Naive thymus-derived CD4-positive, alpha-beta T cell (primary cell): Measurements from ENCODE around the gene SCP2. TPM values are rescaled to one million over a fixed set of nuclear protein-coding genes. Genes with fewer than 3 reads are reported as not detected.
A peak's percentile ranks its signal among the peaks of the same experiment; 100 is the strongest.
"Not testable (repeated sequence)": the region's sequence is repeated elsewhere in the genome, so short reads cannot be mapped to it uniquely, and the experiment has no call there.

Source experiments
- ATAC-seq: fragments of 150-1000 bp; cut with Tn5 transposase; 2 replicates; pipeline ENCODE4 v1.10.0; 2021; ENCODE audit warnings: mild to moderate bottlenecking, moderate library complexity
- CTCF ChIA-PET: fragments of 350-600 bp; sonication (Branson Sonifier 250); formaldehyde crosslinking; loops from one replicate; lab custom pipeline; 2021; ENCODE audit warnings: antibody characterized with exemption; lab: Charles Lee
- POLR2A ChIA-PET: fragments of 350-600 bp; sonication (Branson Sonifier 250); formaldehyde crosslinking; loops from one replicate; lab custom pipeline; 2021; ENCODE audit warnings: antibody characterized with exemption, inconsistent platforms; lab: Charles Lee
- DNase-seq, 9 donors: peaks; one replicate each; pipeline versions ENCODE4 v3.0.0 to v3.0.0-alpha.2; 2020 to 2022; ENCODE audit warnings: mixed read lengths in 1 of 9
- H3K27ac ChIP-seq: one replicate; pipeline ENCODE4 v1.7.0; 2013; ENCODE audit warnings: mild to moderate bottlenecking, low read depth, low read length, moderate library complexity
- H3K27me3 ChIP-seq, 2 donors: one replicate each; pipeline ENCODE4 v1.7.0; 2013; ENCODE audit warnings: low read length in 2 of 2, mild to moderate bottlenecking in 2 of 2, moderate library complexity in 2 of 2; ENCODE audit not compliant: control insufficient read depth in 2 of 2, insufficient read depth in 2 of 2
- H3K36me3 ChIP-seq, 3 experiments: 1 replicate in 2 of 3; 2 replicates in 1 of 3; pipeline ENCODE4 v1.7.0; 2013; ENCODE audit warnings: low read length in 3 of 3, mild to moderate bottlenecking in 3 of 3, moderate library complexity in 1 of 3; ENCODE audit not compliant: insufficient read depth in 3 of 3, control insufficient read depth in 2 of 3
- H3K4me1 ChIP-seq, 2 donors: one replicate each; pipeline ENCODE4 v1.7.0; 2013; ENCODE audit warnings: low read length in 2 of 2, mild to moderate bottlenecking in 2 of 2, moderate library complexity in 1 of 2; ENCODE audit not compliant: control insufficient read depth in 2 of 2, insufficient read depth in 2 of 2
- H3K4me3 ChIP-seq: 2 replicates; pipeline ENCODE4 v1.7.0; 2013; ENCODE audit warnings: mild to moderate bottlenecking, low read length
- H3K9me3 ChIP-seq, 3 experiments: 1 replicate in 2 of 3; 2 replicates in 1 of 3; pipeline ENCODE4 v1.7.0; 2013; ENCODE audit warnings: low read length in 3 of 3; ENCODE audit not compliant: control insufficient read depth in 2 of 3
- H3K27ac Mint-ChIP-seq, 9 donors: one replicate each; pipeline ENCODE4 v1.8.0; 2020 to 2022; ENCODE audit warnings: mixed read lengths in 9 of 9, mild to moderate bottlenecking in 8 of 9, moderate library complexity in 5 of 9, inconsistent platforms in 2 of 9
- H3K27me3 Mint-ChIP-seq, 5 donors: one replicate each; pipeline ENCODE4 v1.8.0; 2021 to 2022; ENCODE audit warnings: mixed read lengths in 5 of 5, mild to moderate bottlenecking in 1 of 5
- H3K36me3 Mint-ChIP-seq, 5 donors: one replicate each; pipeline ENCODE4 v1.8.0; 2020 to 2022; ENCODE audit warnings: mixed read lengths in 5 of 5, mild to moderate bottlenecking in 3 of 5, inconsistent platforms in 1 of 5
- H3K4me1 Mint-ChIP-seq, 7 donors: one replicate each; pipeline ENCODE4 v1.8.0; 2020 to 2022; ENCODE audit warnings: mixed read lengths in 7 of 7, mild to moderate bottlenecking in 3 of 7, inconsistent platforms in 1 of 7
- H3K4me3 Mint-ChIP-seq, 10 donors: one replicate each; pipeline ENCODE4 v1.8.0; 2020 to 2022; ENCODE audit warnings: mild to moderate bottlenecking in 10 of 10, mixed read lengths in 10 of 10, moderate library complexity in 6 of 10, inconsistent platforms in 2 of 10
- H3K9me3 Mint-ChIP-seq, 11 donors: one replicate each; pipeline ENCODE4 v1.8.0; 2020 to 2022; ENCODE audit warnings: mixed read lengths in 11 of 11, mild to moderate bottlenecking in 4 of 11, inconsistent platforms in 1 of 11, moderate library complexity in 1 of 11
- intact Hi-C, 2 donors: fragments of 100-400 bp; cut with micrococcal nuclease; formaldehyde crosslinking; loops; one replicate each; pipeline ENCODE4 v1.15.1; 2023
- polyA plus RNA-seq, 2 donors: library from polyadenylated mRNA; unstranded; fragments of 300-500 nt; fragmentation: Illumina TruSeq; gene quantifications; one replicate each; pipeline ENCODE4 v1.2.3, GENCODE V29; 2021
- total RNA-seq, 6 experiments: library from RNA in 5 of 6; stranded (reverse) in 5 of 6; gene quantifications; 1 replicate in 5 of 6; 2 replicates in 1 of 6; pipeline ENCODE4 v1.2.3 and lab custom pipeline; 2021 to 2026

The SCP2 gene
- total and polyA plus RNA-seq, 7 experiments from 2014 or later, result 39.4 to 163 (median 69.6) TPM

DNA sequence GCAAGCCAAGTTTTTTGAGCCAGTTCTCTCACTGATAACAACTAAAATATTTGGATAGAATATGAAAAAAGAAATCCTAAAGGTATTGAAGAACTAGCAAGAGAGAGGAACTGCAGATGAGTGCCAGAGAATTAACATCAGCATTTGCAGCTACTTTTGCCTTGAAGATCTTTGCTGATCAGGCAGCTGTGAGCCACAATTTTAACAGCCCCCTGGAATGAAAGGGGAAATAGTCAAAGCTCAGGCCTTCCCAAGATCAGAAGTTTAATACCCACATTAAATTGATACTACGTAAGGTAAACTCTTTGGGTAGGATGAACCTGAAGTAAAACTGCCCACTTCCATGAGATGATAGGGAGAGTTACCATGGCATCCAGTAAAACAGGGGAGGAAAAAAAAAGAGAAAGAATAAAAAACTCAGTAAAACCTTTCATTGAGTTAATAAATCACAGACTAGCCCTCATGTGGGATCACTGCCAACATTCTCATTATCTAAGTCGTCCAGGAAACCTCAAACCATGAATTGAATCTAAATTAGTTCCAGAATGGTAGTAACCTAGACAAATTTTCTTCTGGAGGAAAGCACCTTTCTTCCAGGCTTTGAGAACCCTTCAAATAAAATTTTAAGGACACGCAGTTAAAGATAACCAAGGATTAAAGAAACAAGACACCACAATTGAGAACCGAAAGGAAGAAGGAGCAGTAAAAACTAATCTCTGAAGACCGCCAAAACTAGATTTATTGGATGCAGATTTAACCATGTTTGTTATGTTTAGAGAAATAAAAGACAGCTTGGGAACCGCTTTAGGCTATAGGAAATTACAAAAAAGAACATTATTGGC, 28.3 kb downstream of the SCP2 start:
- Mint-ChIP-seq H3K36me3 (peaks cover 7 to 50% (median 26%) of the 10 kb centered on the region in 5 donors), H3K27ac (peak overlapping the region in 1 of 9 donors; percentile 38), H3K4me1 (peaks cover 0 to 5% (median 0%) of the 10 kb centered on the region in 7 donors), H3K27me3 (no peaks in the 10 kb centered on the region), H3K9me3 (no peaks in the 10 kb centered on the region), H3K4me3 (no peak overlapping the region)
- H3K36me3 ChIP-seq, result peaks cover 0 to 3% (median 0%) of the 10 kb centered on the region in 3 experiments
- intact Hi-C loops, result no loop called here
- no peak overlapping the region for H3K4me3 ChIP-seq
- no peak overlapping the region for H3K27ac ChIP-seq
- POLR2A ChIA-PET, result no interaction called here
- CTCF ChIA-PET, result no interaction called here
- ATAC-seq, result no peak
- no peaks in the 10 kb centered on the region for H3K4me1 ChIP-seq
- no peaks in the 10 kb centered on the region for H3K27me3 ChIP-seq
- H3K9me3 ChIP-seq, result no peaks in the 10 kb centered on the region
- no peak for DNase-seq

DNA sequence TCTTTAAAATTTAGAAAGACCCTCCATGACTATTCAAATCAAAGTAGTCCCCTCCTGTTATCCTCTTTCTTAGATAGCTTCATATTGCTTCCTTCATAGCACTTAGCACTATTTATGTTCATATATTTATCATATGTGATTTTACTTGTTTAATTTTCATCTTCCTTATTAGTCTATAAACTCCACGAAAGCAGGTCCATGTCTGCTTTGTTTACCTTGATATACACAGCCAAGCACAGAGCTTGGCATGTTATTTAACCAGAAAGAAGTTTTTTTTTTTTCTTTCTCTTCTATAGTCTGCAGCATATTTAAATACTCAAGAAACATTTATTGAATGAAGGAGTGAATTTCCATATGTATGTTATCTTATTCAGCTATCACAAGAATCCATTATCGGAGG, 36.0 kb downstream of the SCP2 start:
- Mint-ChIP-seq H3K9me3 (peaks cover 0 to 1% (median 0%) of the 10 kb centered on the region in 11 donors), H3K4me1 (no peaks in the 10 kb centered on the region), H3K27ac (no peak overlapping the region), H3K36me3 (peaks cover 4 to 45% (median 24%) of the 10 kb centered on the region in 5 donors), H3K4me3 (no peak overlapping the region), H3K27me3 (no peaks in the 10 kb centered on the region)
- DNase-seq (no peak), ATAC-seq (no peak)
- H3K9me3 ChIP-seq, result no peaks in the 10 kb centered on the region
- intact Hi-C loops, result no loop called here
- peaks cover 0 to 5% (median 0%) of the 10 kb centered on the region in 3 experiments for H3K36me3 ChIP-seq
- H3K27ac ChIP-seq, result no peak overlapping the region
- no peaks in the 10 kb centered on the region for H3K27me3 ChIP-seq
- ChIA-PET POLR2A (no interaction called here), CTCF (no interaction called here)
- H3K4me3 ChIP-seq, result no peak overlapping the region
- H3K4me1 ChIP-seq, result no peaks in the 10 kb centered on the region

DNA sequence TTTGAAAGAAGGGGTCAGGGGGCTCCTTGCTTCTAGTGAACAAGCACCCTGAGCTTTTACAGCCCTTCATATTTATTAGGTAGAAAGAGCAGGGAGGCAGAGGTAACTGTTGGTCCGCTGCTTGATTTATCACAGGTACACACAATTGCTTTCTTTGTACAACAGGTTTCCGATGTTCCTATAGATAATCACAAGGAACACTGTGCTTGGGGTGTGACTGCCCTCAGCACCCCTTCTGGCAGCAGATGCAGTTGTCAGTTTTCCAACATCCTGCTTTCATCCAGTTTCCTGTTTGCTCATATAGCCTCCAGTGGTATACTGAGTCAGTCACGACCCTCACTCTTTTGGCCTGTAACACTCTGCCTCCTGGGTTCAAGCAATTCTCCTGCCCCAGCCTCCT, 40.6 kb downstream of the SCP2 start:
- no peaks in the 10 kb centered on the region for H3K9me3 ChIP-seq
- no peak overlapping the region for H3K27ac Mint-ChIP-seq
- H3K36me3 ChIP-seq, result peaks cover 0 to 5% (median 0%) of the 10 kb centered on the region in 3 experiments
- H3K36me3 Mint-ChIP-seq, result peaks cover 0 to 33% (median 11%) of the 10 kb centered on the region in 5 donors
- no peaks in the 10 kb centered on the region for H3K4me1 ChIP-seq
- DNase-seq (no peak), ATAC-seq (no peak)
- H3K4me1 Mint-ChIP-seq, result peaks cover 0 to 2% (median 0%) of the 10 kb centered on the region in 7 donors
- no peaks in the 10 kb centered on the region for H3K27me3 ChIP-seq
- ChIA-PET POLR2A (no interaction called here), CTCF (no interaction called here)
- intact Hi-C loops, result no loop called here
- no peaks in the 10 kb centered on the region for H3K27me3 Mint-ChIP-seq
- H3K4me3 Mint-ChIP-seq, result no peak overlapping the region
- no peak overlapping the region for H3K27ac ChIP-seq
- peaks cover 0 to 1% (median 0%) of the 10 kb centered on the region in 11 donors for H3K9me3 Mint-ChIP-seq
- H3K4me3 ChIP-seq, result no peak overlapping the region

DNA sequence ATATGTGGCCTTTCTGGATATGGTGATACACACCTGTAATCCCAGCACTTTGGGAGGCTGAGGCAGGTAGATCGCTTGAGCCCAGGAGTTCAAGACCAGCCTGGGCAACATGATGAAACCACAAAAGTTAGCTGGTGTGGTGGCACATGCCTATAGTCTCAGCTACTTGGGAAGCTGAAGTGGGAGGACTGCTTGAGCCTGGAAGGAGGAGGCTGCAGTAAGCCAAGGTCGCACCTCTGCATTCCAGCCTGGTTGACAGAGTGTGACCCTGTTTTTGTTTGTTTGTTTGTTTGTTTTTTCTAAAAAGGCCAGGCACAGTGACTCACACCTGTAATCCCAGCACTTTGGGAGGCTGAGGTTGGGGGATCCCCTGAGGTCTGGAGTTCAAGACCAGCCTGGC, 42.2 kb downstream of the SCP2 start:
- H3K27me3 ChIP-seq, H3K27me3 Mint-ChIP-seq, intact Hi-C loops, H3K9me3 ChIP-seq, H3K4me3 Mint-ChIP-seq, H3K4me3 ChIP-seq, ATAC-seq, DNase-seq, H3K27ac ChIP-seq, CTCF ChIA-PET, H3K36me3 ChIP-seq, H3K4me1 Mint-ChIP-seq, H3K9me3 Mint-ChIP-seq, H3K27ac Mint-ChIP-seq, H3K4me1 ChIP-seq: not testable (repeated sequence)
- POLR2A ChIA-PET, result interaction anchor here (0.7 kb wide), 1 partner anchor 225 kb away, joined by 3 read pairs; no protein-coding TSS in a partner anchor
- peaks cover 0 to 30% (median 5%) of the 10 kb centered on the region in 5 donors for H3K36me3 Mint-ChIP-seq

DNA sequence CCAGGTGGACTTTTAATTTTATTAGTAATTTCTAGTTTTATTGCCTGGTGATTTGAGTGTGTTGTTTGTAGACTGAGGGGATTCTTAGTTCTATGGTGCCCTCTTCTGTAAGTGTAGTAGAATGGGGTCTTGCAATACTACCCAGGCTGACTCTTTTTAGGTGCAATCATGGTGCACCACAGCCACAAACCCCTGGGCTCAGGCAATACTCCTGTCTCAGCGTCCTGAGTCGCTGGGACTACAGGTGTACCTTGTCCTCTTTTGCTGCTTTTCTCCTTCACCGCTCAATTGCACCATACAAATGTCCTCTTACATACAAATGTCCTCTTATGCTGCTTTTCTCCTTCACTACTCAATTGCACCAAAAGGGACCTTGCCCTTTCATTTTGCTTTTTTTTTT, 43.1 kb downstream of the SCP2 start:
- POLR2A ChIA-PET, result no interaction called here
- DNase-seq (peak in 3 of 9 donors; percentile 1 to 19 (median 12)), ATAC-seq (no peak)
- Mint-ChIP-seq H3K27me3 (no peaks in the 10 kb centered on the region), H3K36me3 (peaks cover 0 to 27% (median 2%) of the 10 kb centered on the region in 5 donors), H3K27ac (peak overlapping the region in 1 of 9 donors; percentile 58), H3K4me3 (no peak overlapping the region), H3K9me3 (no peaks in the 10 kb centered on the region), H3K4me1 (peaks cover 0 to 2% (median 0%) of the 10 kb centered on the region in 7 donors)
- Histone ChIP-seq H3K4me3 (no peak overlapping the region), H3K36me3 (peaks cover 0 to 6% (median 0%) of the 10 kb centered on the region in 3 experiments), H3K4me1 (no peaks in the 10 kb centered on the region), H3K27ac (no peak overlapping the region), H3K9me3 (no peaks in the 10 kb centered on the region), H3K27me3 (no peaks in the 10 kb centered on the region)
- intact Hi-C loops, result loop anchor here in 1 of 2 donors (1.0 kb wide), 3 partner anchors 65 to 274 kb away; no protein-coding TSS in a partner anchor
- CTCF ChIA-PET, result no interaction called here

DNA sequence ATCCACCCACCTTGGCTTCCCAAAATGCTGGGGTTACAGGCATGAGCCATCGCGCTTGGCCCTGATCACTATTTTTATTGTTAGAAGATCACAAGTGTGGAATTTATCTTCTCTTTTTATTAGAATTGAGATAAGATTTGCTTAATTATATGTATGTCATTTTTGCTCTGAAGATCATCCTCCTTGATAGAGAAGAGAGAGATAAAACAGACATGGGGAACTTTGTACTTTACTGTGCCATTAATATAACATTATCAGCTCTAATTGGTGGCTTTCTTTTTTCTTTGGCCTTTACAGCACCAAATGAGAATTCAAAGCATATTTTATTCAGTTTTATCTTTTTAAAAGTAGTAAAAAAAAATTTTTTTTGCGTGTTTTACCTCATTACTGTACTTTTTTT, 46.8 kb downstream of the SCP2 start:
- no peaks in the 10 kb centered on the region for H3K4me1 ChIP-seq
- peaks cover 0 to 25% (median 0%) of the 10 kb centered on the region in 3 experiments for H3K36me3 ChIP-seq
- H3K4me1 Mint-ChIP-seq, result peaks cover 0 to 4% (median 0%) of the 10 kb centered on the region in 7 donors
- no peaks in the 10 kb centered on the region for H3K27me3 Mint-ChIP-seq
- no peaks in the 10 kb centered on the region for H3K9me3 Mint-ChIP-seq
- no peak for ATAC-seq
- CTCF ChIA-PET, result interaction anchor here (0.6 kb wide), 1 partner anchor 68 kb away, joined by 4 read pairs; no protein-coding TSS in a partner anchor
- no peak overlapping the region for H3K4me3 Mint-ChIP-seq
- no peak overlapping the region for H3K27ac Mint-ChIP-seq
- no peaks in the 10 kb centered on the region for H3K27me3 ChIP-seq
- intact Hi-C loops, result no loop called here
- H3K9me3 ChIP-seq, result no peaks in the 10 kb centered on the region
- H3K4me3 ChIP-seq, result no peak overlapping the region
- no peak overlapping the region for H3K27ac ChIP-seq
- POLR2A ChIA-PET, result interaction anchor here (0.7 kb wide), 1 partner anchor 133 kb away, joined by 6 read pairs; no protein-coding TSS in a partner anchor
- no peak for DNase-seq
- H3K36me3 Mint-ChIP-seq, result peaks cover 5 to 47% (median 15%) of the 10 kb centered on the region in 5 donors
